Gastroesophageal sphincter (tissue), 4 donors: ENCODE results near the gene TMEM141. TPM values are rescaled to one million over a fixed set of nuclear protein-coding genes. Genes with fewer than 3 reads are reported as not detected.
"Not testable (repeated sequence)": the region's sequence is repeated elsewhere in the genome, so short reads cannot be mapped to it uniquely, and the experiment has no call there.

Experiments
- ATAC-seq: fragments of 150-250 bp; one replicate; pipeline ENCODE4 v1.9.1; 2016; ENCODE audit warnings: mild to moderate bottlenecking, moderate library complexity
- H3K27ac ChIP-seq, 4 donors: fragments of 200-600 bp; sonication (generic) in 3 of 4; 1 replicate in 3 of 4; 2 replicates in 1 of 4; pipeline ENCODE4 v1.5.1; 2016 to 2019
- H3K27me3 ChIP-seq: fragments of 200-600 bp; sonication (generic); one replicate; pipeline ENCODE4 v1.5.1; 2019
- H3K36me3 ChIP-seq, 2 donors: fragments of 200-600 bp; sonication (generic); one replicate each; pipeline ENCODE4 v1.5.1; 2019; ENCODE audit warnings: control low read depth in 1 of 2
- H3K4me1 ChIP-seq, 3 donors: fragments of 200-600 bp; sonication (generic); 1 replicate in 2 of 3; 2 replicates in 1 of 3; pipeline ENCODE4 v1.5.1; 2016 to 2019; ENCODE audit warnings: control low read depth in 2 of 3
- H3K4me3 ChIP-seq, 2 donors: fragments of 200-600 bp; sonication (generic); one replicate each; pipeline ENCODE4 v1.5.1; 2019; ENCODE audit warnings: mild to moderate bottlenecking in 1 of 2, moderate library complexity in 1 of 2
- H3K9me3 ChIP-seq, 3 donors: fragments of 200-600 bp; sonication (generic); one replicate each; pipeline ENCODE4 v1.5.1; 2017 to 2019; ENCODE audit warnings: control low read depth in 2 of 3
- CTCF ChIP-seq, 4 experiments: fragments of 200-600 bp in 2 of 4; fragments of 450-650 bp in 2 of 4; sonication (generic) in 1 of 4; IDR thresholded peaks; one replicate each; pipeline ENCODE4 v1.5.1; 2017 to 2019; ENCODE audit warnings: antibody characterized with exemption in 4 of 4, mild to moderate bottlenecking in 2 of 4, moderate library complexity in 2 of 4
- EP300 ChIP-seq: sonication (generic); formaldehyde crosslinking; IDR thresholded peaks from one replicate; pipeline ENCODE4 v1.6.1; 2017; ENCODE audit warnings: antibody characterized with exemption, mild to moderate bottlenecking
- POLR2A ChIP-seq, 2 donors: fragments of 450-650 bp; IDR thresholded peaks; one replicate each; pipeline ENCODE4 v1.6.1; 2017; ENCODE audit warnings: antibody characterized with exemption in 2 of 2, mild to moderate bottlenecking in 2 of 2, moderate library complexity in 1 of 2
- POLR2AphosphoS5 ChIP-seq: sonication (generic); formaldehyde crosslinking; IDR thresholded peaks from one replicate; pipeline ENCODE4 v1.6.1; 2017; ENCODE audit warnings: antibody characterized with exemption
- WGBS, 2 donors: methylation state at CpG; one replicate each; pipeline ENCODE4 v1.1.5; 2018; ENCODE audit warnings: low coverage in 1 of 2; 5-methylcytosine and 5-hydroxymethylcytosine counted together
- total RNA-seq, 4 donors: library from RNA; depleted of rRNA; stranded (reverse); fragments of >200 nt; gene quantifications; one replicate each; pipeline ENCODE4 v1.1.0, GENCODE V29; 2016

The TMEM141 gene
- total RNA-seq, 4 donors from 2014 or later, result 33.0 to 51.5 (median 40.4) TPM

DNA sequence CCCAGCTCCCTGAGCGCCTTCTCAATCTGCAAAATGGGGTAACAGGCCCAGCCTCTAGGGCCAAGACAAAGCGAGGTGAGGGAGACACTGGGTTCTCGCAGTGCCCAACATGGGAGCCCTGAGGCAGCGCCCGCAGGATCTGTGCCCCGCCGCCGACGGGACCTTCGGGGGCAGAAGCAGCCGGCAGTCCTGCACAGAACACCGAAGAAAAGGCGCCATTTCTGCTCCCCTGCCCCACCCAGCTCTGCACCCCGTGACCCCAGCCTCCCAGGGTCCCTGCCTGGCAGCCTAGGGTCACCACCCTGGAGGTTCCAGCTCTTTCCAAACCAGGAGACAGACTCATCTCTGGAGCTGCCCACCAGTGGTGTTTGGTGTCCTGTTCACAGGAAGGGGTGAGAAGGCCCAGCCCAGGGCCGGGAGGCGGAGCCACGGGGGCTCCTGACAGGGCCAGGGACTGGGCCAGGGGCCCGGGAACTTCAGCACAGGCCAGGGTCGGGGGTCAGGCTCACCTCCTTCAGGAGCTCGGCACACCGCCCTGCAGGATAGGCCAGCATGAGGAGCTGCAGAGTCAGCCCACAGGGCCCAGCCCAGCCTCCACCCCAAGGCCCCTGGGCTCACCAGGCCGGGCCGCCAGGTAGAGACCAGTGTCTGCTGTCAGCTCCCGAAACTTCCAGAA, 36.4 kb upstream of the TMEM141 start:
- H3K9me3 ChIP-seq, result peaks cover 0 to 18% (median 0%) of the 10 kb centered on the region in 3 donors
- WGBS, 2 donors, result no CpG with 5 or more reads among the region's 24 CpGs
- H3K4me3 ChIP-seq, result no peak overlapping the region
- ATAC-seq, result no peak
- no peaks in the 10 kb centered on the region for H3K4me1 ChIP-seq
- H3K27me3 ChIP-seq, result peaks cover 15% of the 10 kb centered on the region
- H3K36me3 ChIP-seq, result no peaks in the 10 kb centered on the region
- TF ChIP-seq POLR2AphosphoS5 (no peak), CTCF (IDR thresholded peaks at IDR 0.05) (no peak), EP300 (no peak), POLR2A (IDR thresholded peaks at IDR 0.05) (no peak)
- no peak overlapping the region for H3K27ac ChIP-seq

- not testable (repeated sequence) for H3K4me3 ChIP-seq, ATAC-seq, H3K36me3 ChIP-seq, H3K4me1 ChIP-seq, H3K27ac ChIP-seq
- peaks cover 0 to 18% (median 0%) of the 10 kb centered on the region in 3 donors for H3K9me3 ChIP-seq
- 80 to 82% methylated on average over 5 to 9 of the region's 22 CpGs for WGBS, 2 donors
- peaks cover 23% of the 10 kb centered on the region for H3K27me3 ChIP-seq
Measured at GRCh38 chr9:136755302-136756133, 35.6 kb upstream of the TMEM141 start.

- Histone ChIP-seq H3K36me3 (no peaks in the 10 kb centered on the region), H3K27ac (no peak overlapping the region), H3K9me3 (peaks cover 0 to 18% (median 0%) of the 10 kb centered on the region in 3 donors), H3K4me3 (no peak overlapping the region), H3K27me3 (peaks cover 25% of the 10 kb centered on the region), H3K4me1 (peaks cover 0 to 3% (median 0%) of the 10 kb centered on the region in 3 donors)
- WGBS, 2 donors, result 79 to 96% methylated on average over 4 of the region's 4 CpGs
- TF ChIP-seq POLR2A (IDR thresholded peaks at IDR 0.05) (no peak), POLR2AphosphoS5 (no peak), CTCF (IDR thresholded peaks at IDR 0.05) (no peak), EP300 (no peak)
- no peak for ATAC-seq
Measured at GRCh38 chr9:136756134-136756438, 35.1 kb upstream of the TMEM141 start.

- TF ChIP-seq EP300 (no peak), CTCF (IDR thresholded peaks at IDR 0.05) (no peak), POLR2AphosphoS5 (no peak), POLR2A (IDR thresholded peaks at IDR 0.05) (no peak)
- no peak overlapping the region for H3K27ac ChIP-seq
- H3K9me3 ChIP-seq, result peaks cover 0 to 15% (median 0%) of the 10 kb centered on the region in 3 donors
- peaks cover 31% of the 10 kb centered on the region for H3K27me3 ChIP-seq
- peaks cover 0 to 4% (median 0%) of the 10 kb centered on the region in 3 donors for H3K4me1 ChIP-seq
- no peaks in the 10 kb centered on the region for H3K36me3 ChIP-seq
- 95% methylated on average over 7 of the region's 18 CpGs; no CpG with 5 or more reads in 1 of the 2 donors for WGBS, 2 donors
- H3K4me3 ChIP-seq, result no peak overlapping the region
- no peak for ATAC-seq
Measured at GRCh38 chr9:136756836-136757235, 34.3 kb upstream of the TMEM141 start.

DNA sequence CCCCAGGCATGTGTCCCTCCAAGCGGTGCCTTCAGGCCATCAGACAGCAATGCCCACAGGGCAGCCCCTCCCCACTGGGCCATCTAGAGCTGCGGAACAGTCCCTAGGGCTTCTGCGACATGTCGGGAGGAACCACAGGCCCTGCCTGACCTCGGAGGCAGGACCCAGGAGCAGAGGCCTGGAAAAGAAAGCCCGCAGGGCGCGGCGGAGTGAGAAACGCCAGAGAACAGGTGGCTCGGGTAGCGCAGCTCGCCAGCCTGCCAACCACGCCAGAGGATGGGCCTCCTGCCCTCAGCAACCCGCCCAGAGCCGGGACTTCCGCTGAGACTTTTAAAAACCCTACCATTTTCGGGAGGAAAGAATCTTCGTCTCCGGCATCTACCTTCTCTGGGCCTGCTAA, 33.8 kb upstream of the TMEM141 start:
- H3K27ac ChIP-seq, result no peak overlapping the region
- no peak overlapping the region for H3K4me3 ChIP-seq
- no peaks in the 10 kb centered on the region for H3K36me3 ChIP-seq
- peaks cover 0 to 12% (median 0%) of the 10 kb centered on the region in 3 donors for H3K9me3 ChIP-seq
- TF ChIP-seq CTCF (IDR thresholded peaks at IDR 0.05), result no peak
- TF ChIP-seq EP300, result no peak
- no peak for TF ChIP-seq POLR2AphosphoS5
- TF ChIP-seq POLR2A (IDR thresholded peaks at IDR 0.05), result no peak
- WGBS, 2 donors, result 85 to 92% methylated on average over 5 to 7 of the region's 20 CpGs
- peaks cover 0 to 4% (median 0%) of the 10 kb centered on the region in 3 donors for H3K4me1 ChIP-seq
- peaks cover 36% of the 10 kb centered on the region for H3K27me3 ChIP-seq
- no peak for ATAC-seq
